IMR-90 (cell line): ENCODE measurements around the gene CD36. TPM values are rescaled to one million over a fixed set of nuclear protein-coding genes. Genes with fewer than 3 reads are reported as not detected.

Source experiments
- ATAC-seq: fragments of 200-7000 bp; cut with Tn5 transposase; 2 replicates; pipeline ENCODE4 v1.9.1; 2020; ENCODE audit warnings: low read depth, mild to moderate bottlenecking, moderate library complexity
- BruUV-seq: library from RNA; stranded (reverse); fragments of 400-500 nt; replicated peaks from 2 replicates; lab custom pipeline; 2021; lab: Mats Ljungman, UMichigan
- CTCF ChIA-PET: fragments of 300-600 bp; formaldehyde crosslinking; extraction: SDS; loops from one replicate; lab custom pipeline; 2021; ENCODE audit warnings: antibody characterized with exemption; lab: Yijun Ruan, JAX
- POLR2A ChIA-PET: fragments of 300-600 bp; sonication (Branson Sonifier 250); formaldehyde crosslinking; loops from one replicate; lab custom pipeline; 2022; ENCODE audit warnings: antibody characterized with exemption; ENCODE audit not compliant: unreplicated experiment; lab: Charles Lee
- DNase-seq: peaks from one replicate; pipeline ENCODE4 v3.0.0; 2013
- H2AFZ ChIP-seq: replicated peaks from 2 replicates; pipeline ENCODE3; 2013; ENCODE audit warnings: low read length, mild to moderate bottlenecking; ENCODE audit not compliant: poor library complexity
- H2AK5ac ChIP-seq: 2 replicates; pipeline ENCODE4 v1.6.1; 2013; ENCODE audit warnings: low read depth, low read length, inconsistent platforms
- H2AK9ac ChIP-seq: replicated peaks from 2 replicates; pipeline ENCODE3; 2013; ENCODE audit warnings: mild to moderate bottlenecking, low read depth, low read length, moderate library complexity; ENCODE audit not compliant: poor library complexity
- H2BK120ac ChIP-seq: 2 replicates; pipeline ENCODE4 v1.6.1; 2013; ENCODE audit warnings: low read depth, low read length, inconsistent platforms
- H2BK15ac ChIP-seq: 3 replicates; pipeline ENCODE4 v1.6.1; 2013; ENCODE audit warnings: low read depth, low read length, inconsistent platforms
- H2BK20ac ChIP-seq: 2 replicates; pipeline ENCODE4 v1.6.1; 2013; ENCODE audit warnings: low read depth, mild to moderate bottlenecking, inconsistent platforms, low read length, moderate library complexity
- H2BK5ac ChIP-seq: 2 replicates; pipeline ENCODE4 v1.6.1; 2013; ENCODE audit warnings: mild to moderate bottlenecking, low read depth, low read length, inconsistent platforms; ENCODE audit not compliant: poor library complexity, severe bottlenecking
- H3K14ac ChIP-seq: replicated peaks from 2 replicates; pipeline ENCODE4 v1.6.1; 2013; ENCODE audit warnings: low read depth, low read length, inconsistent platforms
- H3K18ac ChIP-seq: 2 replicates; pipeline ENCODE4 v1.6.1; 2013; ENCODE audit warnings: low read depth, low read length, control low read depth
- H3K23ac ChIP-seq: 2 replicates; pipeline ENCODE4 v1.6.1; 2013; ENCODE audit warnings: low read depth, low read length, inconsistent platforms
- H3K27ac ChIP-seq: 2 replicates; pipeline ENCODE4 v1.5.1; 2013; ENCODE audit warnings: mild to moderate bottlenecking, control low read depth, low read length; ENCODE audit not compliant: insufficient read depth
- H3K27me3 ChIP-seq: 2 replicates; pipeline ENCODE4 v1.6.1; 2013; ENCODE audit warnings: low read length; ENCODE audit not compliant: control insufficient read depth, insufficient read depth
- H3K36me3 ChIP-seq: 2 replicates; pipeline ENCODE4 v1.6.1; 2013; ENCODE audit warnings: low read length, mixed read lengths; ENCODE audit not compliant: control insufficient read depth, insufficient read depth
- H3K4ac ChIP-seq: 2 replicates; pipeline ENCODE4 v1.6.1; 2013; ENCODE audit warnings: low read depth, low read length, inconsistent platforms
- H3K4me1 ChIP-seq: 2 replicates; pipeline ENCODE4 v1.6.1; 2013; ENCODE audit warnings: low read length, mixed read lengths; ENCODE audit not compliant: control insufficient read depth, insufficient read depth
- H3K4me2 ChIP-seq: 2 replicates; pipeline ENCODE4 v1.6.1; 2013; ENCODE audit warnings: low read depth, mild to moderate bottlenecking, control low read depth, low read length, moderate library complexity
- H3K4me3 ChIP-seq: 2 replicates; pipeline ENCODE4 v1.5.1; 2013; ENCODE audit warnings: low read depth, mild to moderate bottlenecking, control low read depth, low read length, moderate library complexity; ENCODE audit not compliant: insufficient read depth
- H3K56ac ChIP-seq: 2 replicates; pipeline ENCODE4 v1.6.1; 2013; ENCODE audit warnings: low read length, inconsistent platforms; ENCODE audit not compliant: insufficient read depth; ENCODE audit errors: extremely low read depth
- H3K79me1 ChIP-seq, 2 experiments: 2 replicates each; pipeline ENCODE4 v1.6.1; 2013; ENCODE audit warnings: low read length in 2 of 2, inconsistent platforms in 1 of 2, low read depth in 1 of 2
- H3K9ac ChIP-seq: 2 replicates; pipeline ENCODE4 v1.6.1; 2013; ENCODE audit warnings: low read depth, low read length, control low read depth
- H3K9me1 ChIP-seq: 2 replicates; pipeline ENCODE4 v1.6.1; 2013; ENCODE audit warnings: low read length, inconsistent platforms; ENCODE audit not compliant: insufficient read depth
- H3K9me3 ChIP-seq: 2 replicates; pipeline ENCODE4 v1.6.1; 2013; ENCODE audit warnings: low read length; ENCODE audit not compliant: control insufficient read depth, insufficient read depth
- H4K20me1 ChIP-seq: 2 replicates; pipeline ENCODE4 v1.6.1; 2013; ENCODE audit warnings: low read length, inconsistent platforms; ENCODE audit not compliant: insufficient read depth
- H4K5ac ChIP-seq: 2 replicates; pipeline ENCODE4 v1.6.1; 2013; ENCODE audit warnings: mild to moderate bottlenecking, low read depth, low read length, control low read depth
- H4K8ac ChIP-seq, 2 experiments: 2 replicates each; pipeline ENCODE4 v1.6.1; 2013; ENCODE audit warnings: low read depth in 2 of 2, low read length in 2 of 2, control low read depth in 1 of 2, inconsistent platforms in 1 of 2
- H4K91ac ChIP-seq: 2 replicates; pipeline ENCODE4 v1.6.1; 2013; ENCODE audit warnings: low read depth, low read length, inconsistent platforms; ENCODE audit not compliant: insufficient read depth
- FOS ChIP-seq: fragments of 150-350 bp; IDR thresholded peaks from 2 replicates; pipeline ENCODE4 v1.6.1; 2016; ENCODE audit warnings: low read depth, low read length
- MXI1 ChIP-seq: IDR thresholded peaks from 2 replicates; pipeline ENCODE4 v1.6.1; 2012; ENCODE audit warnings: low read depth, mild to moderate bottlenecking, low read length, moderate library complexity, borderline replicate concordance
- RFX5 ChIP-seq: IDR thresholded peaks from 2 replicates; pipeline ENCODE4 v1.8.0; 2012; ENCODE audit warnings: low read depth, mild to moderate bottlenecking, low read length, moderate library complexity
- SMC3 ChIP-seq: fragments of 150-350 bp; IDR thresholded peaks from 2 replicates; pipeline ENCODE4 v1.6.1; 2016; ENCODE audit warnings: low read depth, mild to moderate bottlenecking, antibody characterized with exemption, low read length, moderate library complexity
- WGBS, 2 experiments: methylation state at CpG; one replicate each; pipeline versions ENCODE4 v1.1.5 to v1.1.7; 2013; ENCODE audit warnings: missing lambda C conversion rate in 2 of 2; ENCODE audit not compliant: insufficient read length in 1 of 2; ENCODE audit errors: extremely low coverage in 2 of 2; 5-methylcytosine and 5-hydroxymethylcytosine counted together
- dilution Hi-C: fragments of 300-500 bp; cut with HindIII; formaldehyde crosslinking; loops from one replicate; pipeline ENCODE4 v1.14.3; 2018; ENCODE audit warnings: low sequenced_read_pairs; ENCODE audit not compliant: unreplicated experiment
- in situ Hi-C: fragments of 300-500 bp; cut with MboI; formaldehyde crosslinking; loops from 3 replicates; pipeline ENCODE4 v1.14.3; 2019; ENCODE audit warnings: low sequenced_read_pairs, inconsistent platforms, mixed read lengths
- intact Hi-C: fragments of 100-400 bp; cut with micrococcal nuclease; formaldehyde crosslinking; loops from 2 replicates; pipeline ENCODE4 v1.10.0; 2022
- polyA plus RNA-seq, 3 experiments: library from polyadenylated mRNA; depleted of rRNA; stranded (reverse); fragments of >200 nt; gene quantifications; 2 replicates each; pipeline ENCODE4 v1.2.3, GENCODE V29; 2012; ENCODE audit warnings: low replicate concordance in 1 of 3
- total RNA-seq: library from RNA; depleted of rRNA; stranded (reverse); fragments of >200 nt; gene quantifications from 2 replicates; pipeline ENCODE4 v1.2.3, GENCODE V29; 2012

Gene CD36
- total and polyA plus RNA-seq, 2 of the 4 experiments (the other 2 are of a cell fraction) = 0.19 to 0.54 TPM

DNA sequence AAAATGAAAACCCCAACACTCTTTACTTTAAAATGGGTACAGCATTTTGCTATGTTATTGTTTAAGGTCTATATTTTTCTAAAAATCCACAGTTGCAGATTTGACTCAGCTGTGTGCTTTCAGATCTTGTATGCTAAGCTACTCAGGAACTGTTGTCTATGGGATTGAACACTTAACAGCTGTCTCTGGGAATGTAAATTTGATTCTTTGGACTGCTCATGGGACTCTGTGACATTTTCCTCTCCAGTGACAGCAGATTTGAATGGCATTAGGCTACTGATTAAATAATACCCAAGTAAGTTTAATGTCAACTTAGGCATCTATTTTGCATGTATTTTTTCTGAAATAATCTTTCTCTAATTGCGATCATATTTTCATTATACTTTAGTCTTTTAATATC is 1.7 kb upstream of the CD36 start:
- Histone ChIP-seq H3K9me3 (no peaks in the 10 kb centered on the region), H4K20me1 (no peaks in the 10 kb centered on the region), H2BK15ac (peak overlapping the region; percentile 37; the same call in 1 of the 3 replicates), H2BK20ac (peak overlapping the region; percentile 43; the same call in 1 of the 2 replicates), H3K9ac (no peak overlapping the region), H4K91ac (peak overlapping the region; percentile 43), H3K79me1 (no peaks in the 10 kb centered on the region), H3K23ac (peak overlapping the region; percentile 64; the same call in 1 of the 2 replicates), H3K56ac (no peak overlapping the region), H3K27me3 (no peaks in the 10 kb centered on the region), H3K36me3 (no peaks in the 10 kb centered on the region), H3K14ac (peak overlapping the region; percentile 48), H3K4me1 (peaks cover 13% of the 10 kb centered on the region), H4K5ac (peak overlapping the region; percentile 61; the same call in 1 of the 2 replicates), H2BK120ac (peak overlapping the region; percentile 73; the same call in 1 of the 2 replicates), H3K4ac (peak overlapping the region; percentile 15; the same call in 1 of the 2 replicates), H3K4me3 (no peak overlapping the region), H2AK9ac (no peak overlapping the region), H2BK5ac (peak overlapping the region; percentile 42), H4K8ac (peak overlapping the region in 1 of 2 experiments; percentile 50; a peak in 2 of 4 replicates), H3K9me1 (peaks cover 6% of the 10 kb centered on the region), H3K18ac (peak overlapping the region; percentile 94), H2AK5ac (no peak overlapping the region), H2AFZ (no peak overlapping the region), H3K27ac (no peak overlapping the region), H3K4me2 (no peak overlapping the region)
- ATAC-seq (no peak), DNase-seq (no peak)
- no TSS peak for BruUV-seq
- WGBS, 2 experiments = no CpG with 5 or more reads among the region's 1 CpG
- dilution Hi-C loops (no loop called here), intact Hi-C loops (no loop called here), in situ Hi-C loops (no loop called here)
- CTCF ChIA-PET = interaction anchor here (1.1 kb wide), 1 partner anchor 29 kb away, joined by 3 read pairs; no protein-coding TSS in a partner anchor
- TF ChIP-seq MXI1 = no peak
- no peak for TF ChIP-seq FOS
- TF ChIP-seq RFX5 = no peak
- no peak for TF ChIP-seq SMC3
- POLR2A ChIA-PET = no interaction called here
